ENCODE data around the gene ACTL7B.

DNA sequence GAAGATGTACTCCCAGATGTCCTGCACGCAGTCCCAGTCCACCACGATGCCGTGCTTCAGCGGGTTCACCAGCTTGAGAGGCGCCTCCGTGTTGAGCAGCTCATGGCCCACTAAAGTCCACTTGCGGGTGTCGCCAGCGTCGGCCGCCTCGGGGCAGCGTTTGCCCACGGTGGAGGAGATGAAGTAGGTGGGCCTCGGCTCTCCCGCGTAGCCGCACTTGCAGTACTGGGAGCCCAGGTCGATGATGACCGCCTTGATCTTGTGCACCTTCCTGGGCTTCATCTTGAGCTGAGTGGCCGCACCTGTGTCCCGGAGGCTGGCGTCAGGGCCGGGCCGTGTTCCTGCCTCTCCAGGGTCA is 278 bp downstream of the ACTL7B start:
- TF ChIP-seq, protein P1, sequence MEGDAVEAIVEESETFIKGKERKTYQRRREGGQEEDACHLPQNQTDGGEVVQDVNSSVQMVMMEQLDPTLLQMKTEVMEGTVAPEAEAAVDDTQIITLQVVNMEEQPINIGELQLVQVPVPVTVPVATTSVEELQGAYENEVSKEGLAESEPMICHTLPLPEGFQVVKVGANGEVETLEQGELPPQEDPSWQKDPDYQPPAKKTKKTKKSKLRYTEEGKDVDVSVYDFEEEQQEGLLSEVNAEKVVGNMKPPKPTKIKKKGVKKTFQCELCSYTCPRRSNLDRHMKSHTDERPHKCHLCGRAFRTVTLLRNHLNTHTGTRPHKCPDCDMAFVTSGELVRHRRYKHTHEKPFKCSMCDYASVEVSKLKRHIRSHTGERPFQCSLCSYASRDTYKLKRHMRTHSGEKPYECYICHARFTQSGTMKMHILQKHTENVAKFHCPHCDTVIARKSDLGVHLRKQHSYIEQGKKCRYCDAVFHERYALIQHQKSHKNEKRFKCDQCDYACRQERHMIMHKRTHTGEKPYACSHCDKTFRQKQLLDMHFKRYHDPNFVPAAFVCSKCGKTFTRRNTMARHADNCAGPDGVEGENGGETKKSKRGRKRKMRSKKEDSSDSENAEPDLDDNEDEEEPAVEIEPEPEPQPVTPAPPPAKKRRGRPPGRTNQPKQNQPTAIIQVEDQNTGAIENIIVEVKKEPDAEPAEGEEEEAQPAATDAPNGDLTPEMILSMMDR (IDR thresholded peaks at IDR 0.05 in 2 of 3, conservative IDR thresholded peaks at IDR 0.05 in 1 of 3; ENCODE audit: control insufficient read depth in 2 of 3, extremely low read depth in 1 of 3, insufficient read depth in 1 of 3, low read depth in 3 of 3, low read length in 3 of 3), result no peak
- TF ChIP-seq BMI1 (IDR thresholded peaks at IDR 0.05; ENCODE audit: borderline replicate concordance) (no peak), NFIC (IDR thresholded peaks at IDR 0.05; ENCODE audit: low read depth, low read length) (no peak), HDAC6 (IDR thresholded peaks at IDR 0.05; ENCODE audit: unreplicated experiment) (no peak), KDM1A (IDR thresholded peaks at IDR 0.05; ENCODE audit: borderline replicate concordance) (no peak), EP300 (IDR thresholded peaks at IDR 0.05; ENCODE audit: borderline replicate concordance in 1 of 2, control insufficient read depth in 1 of 2, low read depth in 2 of 2, low read length in 2 of 2) (no peak), ZZZ3 (IDR thresholded peaks at IDR 0.05; ENCODE audit: control insufficient read depth, insufficient read length, low read depth) (no peak)
- TF ChIP-seq, protein P2, sequence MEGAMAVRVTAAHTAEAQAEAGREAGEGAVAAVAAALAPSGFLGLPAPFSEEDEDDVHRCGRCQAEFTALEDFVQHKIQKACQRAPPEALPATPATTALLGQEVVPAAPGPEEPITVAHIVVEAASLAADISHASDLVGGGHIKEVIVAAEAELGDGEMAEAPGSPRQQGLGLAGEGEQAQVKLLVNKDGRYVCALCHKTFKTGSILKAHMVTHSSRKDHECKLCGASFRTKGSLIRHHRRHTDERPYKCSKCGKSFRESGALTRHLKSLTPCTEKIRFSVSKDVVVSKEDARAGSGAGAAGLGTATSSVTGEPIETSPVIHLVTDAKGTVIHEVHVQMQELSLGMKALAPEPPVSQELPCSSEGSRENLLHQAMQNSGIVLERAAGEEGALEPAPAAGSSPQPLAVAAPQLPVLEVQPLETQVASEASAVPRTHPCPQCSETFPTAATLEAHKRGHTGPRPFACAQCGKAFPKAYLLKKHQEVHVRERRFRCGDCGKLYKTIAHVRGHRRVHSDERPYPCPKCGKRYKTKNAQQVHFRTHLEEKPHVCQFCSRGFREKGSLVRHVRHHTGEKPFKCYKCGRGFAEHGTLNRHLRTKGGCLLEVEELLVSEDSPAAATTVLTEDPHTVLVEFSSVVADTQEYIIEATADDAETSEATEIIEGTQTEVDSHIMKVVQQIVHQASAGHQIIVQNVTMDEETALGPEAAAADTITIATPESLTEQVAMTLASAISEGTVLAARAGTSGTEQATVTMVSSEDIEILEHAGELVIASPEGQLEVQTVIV (IDR thresholded peaks at IDR 0.05; ENCODE audit: borderline replicate concordance, partially characterized antibody), result no peak
- TF ChIP-seq, protein P3, sequence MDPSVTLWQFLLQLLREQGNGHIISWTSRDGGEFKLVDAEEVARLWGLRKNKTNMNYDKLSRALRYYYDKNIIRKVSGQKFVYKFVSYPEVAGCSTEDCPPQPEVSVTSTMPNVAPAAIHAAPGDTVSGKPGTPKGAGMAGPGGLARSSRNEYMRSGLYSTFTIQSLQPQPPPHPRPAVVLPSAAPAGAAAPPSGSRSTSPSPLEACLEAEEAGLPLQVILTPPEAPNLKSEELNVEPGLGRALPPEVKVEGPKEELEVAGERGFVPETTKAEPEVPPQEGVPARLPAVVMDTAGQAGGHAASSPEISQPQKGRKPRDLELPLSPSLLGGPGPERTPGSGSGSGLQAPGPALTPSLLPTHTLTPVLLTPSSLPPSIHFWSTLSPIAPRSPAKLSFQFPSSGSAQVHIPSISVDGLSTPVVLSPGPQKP (IDR thresholded peaks at IDR 0.05; ENCODE audit: low read depth, low read length), result no peak
- TF ChIP-seq, protein P4, sequence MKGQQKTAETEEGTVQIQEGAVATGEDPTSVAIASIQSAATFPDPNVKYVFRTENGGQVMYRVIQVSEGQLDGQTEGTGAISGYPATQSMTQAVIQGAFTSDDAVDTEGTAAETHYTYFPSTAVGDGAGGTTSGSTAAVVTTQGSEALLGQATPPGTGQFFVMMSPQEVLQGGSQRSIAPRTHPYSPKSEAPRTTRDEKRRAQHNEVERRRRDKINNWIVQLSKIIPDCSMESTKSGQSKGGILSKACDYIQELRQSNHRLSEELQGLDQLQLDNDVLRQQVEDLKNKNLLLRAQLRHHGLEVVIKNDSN (IDR thresholded peaks at IDR 0.05; ENCODE audit: borderline replicate concordance, extremely low read length, insufficient read depth, low read depth, low read length), result no peak
